ENCODE results near the gene BANP. TPM values are rescaled to one million over a fixed set of nuclear protein-coding genes. Genes with fewer than 3 reads are reported as not detected.

Gene BANP
- total RNA-seq, 1 donor from 2014 or later: 28.2 TPM

DNA sequence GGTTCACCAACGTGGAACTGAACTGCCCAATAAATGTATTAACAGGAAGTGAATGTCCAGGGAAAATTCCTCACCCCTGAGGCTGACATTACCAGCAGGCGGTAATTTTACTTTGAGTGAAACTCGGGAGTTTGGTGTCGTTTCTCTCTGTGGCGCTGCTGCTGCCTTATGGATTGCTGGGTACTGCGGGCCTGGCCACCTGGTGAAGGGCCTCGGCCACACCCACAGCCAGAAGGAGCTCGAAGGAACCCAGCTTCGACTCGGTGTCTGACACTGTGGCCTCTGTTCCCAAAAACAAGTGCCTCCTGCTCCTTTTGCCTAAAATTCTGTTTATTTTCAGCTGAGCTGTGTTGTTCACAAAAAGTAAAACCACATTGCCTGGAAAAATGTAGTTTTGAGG lies 115.0 kb downstream of the BANP start:
- Histone ChIP-seq H3K27ac (ENCODE audit: low read depth, low read length) (no peak overlapping the region), H3K4me1 (ENCODE audit: control insufficient read depth in 3 of 3, insufficient read depth in 3 of 3, low read length in 3 of 3) (peaks cover 14 to 17% (median 15%) of the 10 kb centered on the region in 3 donors), H3K27me3 (ENCODE audit: control insufficient read depth in 3 of 3, insufficient read depth in 3 of 3, low read length in 3 of 3) (no peaks in the 10 kb centered on the region), H3K9me3 (ENCODE audit: control insufficient read depth in 3 of 3, low read length in 3 of 3) (no peaks in the 10 kb centered on the region), H3K4me3 (ENCODE audit: low read length in 3 of 3) (no peak overlapping the region), H3K36me3 (ENCODE audit: control insufficient read depth in 3 of 3, insufficient read depth in 3 of 3, low read length in 3 of 3) (peaks cover 8 to 16% (median 12%) of the 10 kb centered on the region in 3 donors), H3K9ac (ENCODE audit: low read depth in 1 of 3, low read length in 3 of 3) (no peak overlapping the region)

DNA sequence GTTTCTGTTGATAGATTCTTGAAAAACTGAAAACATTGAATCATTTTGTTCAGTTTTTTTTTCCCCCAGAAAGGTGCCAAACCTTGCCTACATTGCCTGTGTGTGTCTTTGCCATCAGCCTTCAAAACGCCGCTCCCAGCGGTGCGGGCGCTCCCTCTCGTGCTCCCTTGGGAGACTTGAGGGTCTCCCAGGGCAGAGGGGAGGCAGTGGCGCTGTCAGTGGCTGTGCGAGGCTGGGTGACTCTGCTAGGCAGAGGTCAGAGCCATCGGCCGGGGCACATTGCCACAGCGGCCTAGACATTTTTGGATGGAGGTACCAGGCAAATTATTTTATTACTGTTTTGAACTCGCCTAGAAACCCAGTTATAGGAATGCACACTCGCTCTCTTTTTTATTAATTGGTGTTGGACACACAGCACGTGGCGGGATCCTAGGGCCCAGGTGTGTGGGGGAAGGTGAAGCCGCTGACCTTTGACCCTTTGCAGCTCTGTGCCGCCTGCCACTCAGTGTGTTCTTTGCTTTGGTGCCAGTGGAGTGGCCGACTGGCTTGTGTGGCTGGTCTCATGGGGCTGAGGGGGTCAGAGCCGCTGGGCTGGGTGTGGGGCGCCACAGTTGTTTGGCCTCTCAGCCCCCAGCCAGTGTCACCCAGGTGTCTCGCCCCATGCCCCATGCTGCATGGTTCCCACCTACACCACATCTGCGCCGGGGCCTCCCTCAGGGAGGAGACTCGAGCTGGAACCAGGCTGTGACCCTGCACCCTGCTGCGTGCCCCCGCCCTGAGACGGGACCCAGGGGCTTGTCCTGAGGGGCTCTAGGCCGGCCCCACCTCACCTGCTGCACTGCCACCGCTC lies 115.7 kb downstream of the BANP start:
- Histone ChIP-seq H3K27ac (ENCODE audit: low read depth, low read length) (no peak overlapping the region), H3K4me1 (ENCODE audit: control insufficient read depth in 3 of 3, insufficient read depth in 3 of 3, low read length in 3 of 3) (peaks cover 14 to 17% (median 14%) of the 10 kb centered on the region in 3 donors), H3K36me3 (ENCODE audit: control insufficient read depth in 3 of 3, insufficient read depth in 3 of 3, low read length in 3 of 3) (peaks cover 8 to 15% (median 12%) of the 10 kb centered on the region in 3 donors), H3K9me3 (ENCODE audit: control insufficient read depth in 3 of 3, low read length in 3 of 3) (no peaks in the 10 kb centered on the region), H3K27me3 (ENCODE audit: control insufficient read depth in 3 of 3, insufficient read depth in 3 of 3, low read length in 3 of 3) (no peaks in the 10 kb centered on the region), H3K4me3 (ENCODE audit: low read length in 3 of 3) (no peak overlapping the region), H3K9ac (ENCODE audit: low read depth in 1 of 3, low read length in 3 of 3) (no peak overlapping the region)

DNA sequence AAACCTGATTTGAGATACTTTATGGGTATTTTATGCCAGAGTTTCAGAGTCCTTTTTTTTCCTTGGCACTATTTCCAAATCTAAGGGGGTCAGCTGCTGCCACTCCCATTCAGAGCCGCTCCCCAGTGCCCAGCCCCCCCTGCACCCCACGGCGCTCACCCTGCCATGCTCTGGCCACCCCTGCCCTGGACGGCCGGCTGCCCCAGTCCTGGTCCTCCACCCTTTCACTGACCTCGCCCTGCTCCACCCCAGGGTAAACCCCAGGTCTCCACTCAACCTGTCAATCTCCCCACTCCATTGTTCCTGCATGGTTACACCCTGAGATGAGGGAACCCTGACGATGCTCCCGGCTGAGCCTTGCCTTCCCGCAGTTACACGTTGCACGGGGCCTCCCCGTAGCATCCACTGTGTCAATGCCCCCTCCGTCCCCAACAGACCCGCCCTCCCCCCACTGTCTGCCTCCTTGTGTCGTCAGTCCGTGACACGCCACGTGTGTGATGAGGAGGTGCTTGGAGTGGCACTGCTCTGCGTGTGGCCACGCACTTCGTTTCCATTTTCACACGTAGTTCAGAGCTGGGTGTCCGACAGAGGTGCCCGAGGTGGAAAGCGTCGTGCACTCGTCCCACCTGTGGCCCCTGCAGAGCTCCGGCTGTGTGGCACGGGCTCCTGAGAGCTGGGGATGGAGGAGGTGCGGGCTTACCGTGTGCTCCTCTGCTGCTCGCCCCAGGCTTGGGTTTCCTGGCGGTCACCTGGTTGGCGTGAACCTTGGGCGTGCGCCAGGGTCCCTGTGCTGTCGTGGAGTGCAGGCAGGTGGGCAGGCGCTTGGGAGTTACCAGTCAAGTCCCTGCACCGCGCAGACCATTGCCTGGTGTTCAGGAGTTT lies 116.5 kb downstream of the BANP start:
- Histone ChIP-seq H3K9me3 (ENCODE audit: control insufficient read depth in 3 of 3, low read length in 3 of 3) (no peaks in the 10 kb centered on the region), H3K27me3 (ENCODE audit: control insufficient read depth in 3 of 3, insufficient read depth in 3 of 3, low read length in 3 of 3) (no peaks in the 10 kb centered on the region), H3K27ac (ENCODE audit: low read depth, low read length) (no peak overlapping the region), H3K4me1 (ENCODE audit: control insufficient read depth in 3 of 3, insufficient read depth in 3 of 3, low read length in 3 of 3) (peaks cover 6 to 10% (median 9%) of the 10 kb centered on the region in 3 donors), H3K4me3 (ENCODE audit: low read length in 3 of 3) (no peak overlapping the region), H3K36me3 (ENCODE audit: control insufficient read depth in 3 of 3, insufficient read depth in 3 of 3, low read length in 3 of 3) (peaks cover 15 to 20% (median 15%) of the 10 kb centered on the region in 3 donors), H3K9ac (ENCODE audit: low read depth in 1 of 3, low read length in 3 of 3) (no peak overlapping the region)

DNA sequence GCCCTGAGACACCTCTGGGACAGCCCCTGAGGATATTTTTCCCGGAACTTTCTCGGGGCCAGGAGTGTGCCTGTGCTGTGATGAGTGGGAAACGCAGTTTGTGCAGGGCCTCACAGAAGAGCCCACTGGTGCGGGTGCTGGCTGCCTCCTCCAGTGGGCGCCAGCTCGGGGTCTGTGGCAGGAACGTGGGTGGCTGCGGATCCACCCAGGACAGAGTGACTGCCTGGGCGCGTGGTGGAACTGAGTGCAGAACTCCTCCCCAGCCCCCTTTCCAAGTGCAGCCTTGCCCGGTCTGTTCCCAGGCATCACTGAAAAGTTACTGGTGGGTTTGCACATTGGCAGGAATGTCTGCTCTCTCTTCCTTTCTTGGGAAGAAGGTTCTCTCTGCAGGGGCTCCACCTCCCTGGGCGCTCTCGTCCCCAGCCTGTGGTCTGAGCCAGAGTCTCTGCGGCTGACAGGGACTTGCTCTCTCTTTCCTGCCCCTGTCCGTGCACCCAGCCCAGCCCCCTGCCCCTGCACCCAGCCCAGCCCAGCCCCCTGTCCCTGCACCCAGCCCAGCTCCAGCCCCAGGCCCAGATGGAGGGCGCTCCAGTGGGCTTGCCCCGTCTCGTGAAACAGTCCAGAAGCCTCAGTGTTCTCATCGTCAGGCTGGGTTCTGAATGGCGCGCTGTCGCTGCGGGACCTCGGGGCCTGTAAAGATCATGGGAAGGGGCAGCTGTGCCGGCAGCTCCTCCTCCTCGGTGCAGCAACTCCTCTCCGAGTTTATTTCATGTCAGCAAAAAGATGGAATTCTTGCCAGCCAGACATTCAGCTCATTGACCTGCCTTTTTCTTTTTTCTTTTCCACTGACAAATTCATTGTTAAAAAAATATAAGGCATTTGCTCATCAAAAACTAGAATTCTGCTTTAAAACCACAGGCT lies 117.5 kb downstream of the BANP start:
- no peaks in the 10 kb centered on the region for H3K27me3 ChIP-seq (ENCODE audit: control insufficient read depth in 3 of 3, insufficient read depth in 3 of 3, low read length in 3 of 3)

DNA sequence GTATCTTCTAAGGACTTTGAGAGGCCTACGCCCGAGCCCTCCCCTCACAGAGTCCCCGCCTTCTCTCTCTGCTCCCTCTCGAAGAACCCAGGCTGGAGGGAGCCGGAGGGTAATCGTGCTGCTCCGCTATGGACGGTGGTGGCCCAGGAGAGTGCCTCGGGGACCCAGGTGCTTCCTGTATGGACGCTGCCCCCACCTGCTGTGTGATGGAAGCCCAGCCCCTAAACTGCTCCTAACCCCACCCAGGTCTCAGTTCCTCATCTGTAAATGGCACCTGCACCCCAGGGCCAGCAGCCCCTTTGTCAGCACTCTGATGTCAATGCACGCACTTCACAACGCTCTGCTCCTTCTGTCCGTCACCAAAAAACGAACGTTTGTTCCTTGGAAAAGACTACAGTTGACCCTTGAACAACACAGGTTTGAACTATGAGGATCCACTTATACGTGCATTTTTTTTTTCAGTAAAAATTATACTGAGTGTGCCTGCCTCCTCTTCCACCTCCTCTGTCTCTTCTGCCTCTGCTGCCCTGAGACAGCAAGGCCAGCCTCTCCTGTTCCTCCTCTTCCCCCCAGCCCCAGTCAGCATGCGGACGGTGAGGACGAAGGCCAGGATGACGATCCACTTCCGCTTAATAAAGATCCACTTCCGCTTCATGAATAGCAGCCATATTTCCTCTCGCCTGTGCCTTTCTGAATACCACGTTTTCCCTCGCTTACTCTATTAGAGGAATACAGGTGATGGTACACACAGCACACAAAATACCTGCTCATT lies 118.3 kb downstream of the BANP start:
- Histone ChIP-seq H3K27ac (ENCODE audit: low read depth, low read length) (no peak overlapping the region), H3K9me3 (ENCODE audit: control insufficient read depth in 3 of 3, low read length in 3 of 3) (no peaks in the 10 kb centered on the region), H3K4me3 (ENCODE audit: low read length in 3 of 3) (no peak overlapping the region), H3K4me1 (ENCODE audit: control insufficient read depth in 3 of 3, insufficient read depth in 3 of 3, low read length in 3 of 3) (no peaks in the 10 kb centered on the region), H3K27me3 (ENCODE audit: control insufficient read depth in 3 of 3, insufficient read depth in 3 of 3, low read length in 3 of 3) (no peaks in the 10 kb centered on the region), H3K9ac (ENCODE audit: low read depth in 1 of 3, low read length in 3 of 3) (no peak overlapping the region), H3K36me3 (ENCODE audit: control insufficient read depth in 3 of 3, insufficient read depth in 3 of 3, low read length in 3 of 3) (peaks cover 21 to 28% (median 22%) of the 10 kb centered on the region in 3 donors)

More for the DNA sequence above, 117.5 kb downstream of the BANP start:
- H3K9me3 ChIP-seq (ENCODE audit: control insufficient read depth in 3 of 3, low read length in 3 of 3): no peaks in the 10 kb centered on the region
- H3K4me1 ChIP-seq (ENCODE audit: control insufficient read depth in 3 of 3, insufficient read depth in 3 of 3, low read length in 3 of 3): no peaks in the 10 kb centered on the region
- peaks cover 16 to 26% (median 19%) of the 10 kb centered on the region in 3 donors for H3K36me3 ChIP-seq (ENCODE audit: control insufficient read depth in 3 of 3, insufficient read depth in 3 of 3, low read length in 3 of 3)
- no peak overlapping the region for H3K27ac ChIP-seq (ENCODE audit: low read depth, low read length)
- H3K4me3 ChIP-seq (ENCODE audit: low read length in 3 of 3): no peak overlapping the region
- no peak overlapping the region for H3K9ac ChIP-seq (ENCODE audit: low read depth in 1 of 3, low read length in 3 of 3)

DNA sequence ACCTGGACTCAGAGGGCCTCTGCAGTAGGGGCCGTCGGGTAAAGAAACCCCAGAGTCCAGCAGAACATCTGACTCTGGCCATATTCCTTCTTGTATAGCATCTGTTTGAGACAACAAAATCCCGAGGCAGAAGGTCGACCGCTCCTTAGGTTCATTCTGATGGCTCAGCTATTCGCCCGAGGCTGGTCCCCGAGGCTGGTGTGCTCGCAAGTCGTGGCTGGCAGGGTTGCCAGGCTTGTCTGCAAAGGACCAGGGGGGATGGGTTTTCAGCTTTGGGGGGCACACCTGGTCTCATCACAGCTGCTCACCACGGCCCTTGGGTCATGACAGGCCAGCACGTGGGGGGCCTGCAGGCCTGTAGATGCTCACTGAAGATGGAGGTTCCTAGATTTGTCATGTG lies 119.1 kb downstream of the BANP start:
- no peak overlapping the region for H3K27ac ChIP-seq (ENCODE audit: low read depth, low read length)
- H3K4me3 ChIP-seq (ENCODE audit: low read length in 3 of 3): no peak overlapping the region
- H3K36me3 ChIP-seq (ENCODE audit: control insufficient read depth in 3 of 3, insufficient read depth in 3 of 3, low read length in 3 of 3): peaks cover 21 to 28% (median 22%) of the 10 kb centered on the region in 3 donors
- no peaks in the 10 kb centered on the region for H3K9me3 ChIP-seq (ENCODE audit: control insufficient read depth in 3 of 3, low read length in 3 of 3)
- H3K27me3 ChIP-seq (ENCODE audit: control insufficient read depth in 3 of 3, insufficient read depth in 3 of 3, low read length in 3 of 3): no peaks in the 10 kb centered on the region
- H3K4me1 ChIP-seq (ENCODE audit: control insufficient read depth in 3 of 3, insufficient read depth in 3 of 3, low read length in 3 of 3): no peaks in the 10 kb centered on the region
- no peak overlapping the region for H3K9ac ChIP-seq (ENCODE audit: low read depth in 1 of 3, low read length in 3 of 3)

DNA sequence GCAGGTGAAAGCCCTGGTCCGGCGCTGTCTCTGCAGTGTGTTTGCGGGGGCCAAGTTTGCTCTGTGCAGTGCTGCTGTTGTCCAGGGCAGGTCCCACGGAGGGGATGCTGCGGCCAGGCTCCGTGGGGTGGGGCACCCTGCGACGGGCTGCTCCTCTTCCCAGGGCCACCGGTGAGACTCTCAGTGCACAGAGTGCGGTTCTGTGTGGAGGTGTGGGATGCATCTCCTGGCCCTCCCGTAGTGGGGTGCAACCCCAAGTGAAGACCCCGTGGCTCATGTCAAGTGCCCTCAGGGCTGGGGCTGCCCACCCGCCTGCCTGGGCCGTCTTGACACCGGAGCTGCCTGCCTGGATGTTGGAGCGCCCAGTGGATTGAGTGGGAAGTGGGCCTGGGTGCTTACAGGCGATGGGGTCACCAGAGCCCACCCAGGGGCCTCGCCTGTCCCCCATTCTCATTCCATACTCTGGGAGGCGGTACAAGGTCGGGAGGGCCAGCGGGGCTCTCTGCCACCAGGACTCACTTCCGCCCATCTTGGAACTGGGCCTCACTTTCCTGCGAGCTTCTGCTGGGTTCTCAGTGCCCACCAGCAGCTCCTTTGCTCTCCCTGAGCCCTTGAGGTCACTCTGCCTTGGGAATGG lies 119.9 kb downstream of the BANP start:
- no peak overlapping the region for H3K9ac ChIP-seq (ENCODE audit: low read depth in 1 of 3, low read length in 3 of 3)
- H3K9me3 ChIP-seq (ENCODE audit: control insufficient read depth in 3 of 3, low read length in 3 of 3): no peaks in the 10 kb centered on the region
- no peak overlapping the region for H3K4me3 ChIP-seq (ENCODE audit: low read length in 3 of 3)
- no peak overlapping the region for H3K27ac ChIP-seq (ENCODE audit: low read depth, low read length)
- no peaks in the 10 kb centered on the region for H3K27me3 ChIP-seq (ENCODE audit: control insufficient read depth in 3 of 3, insufficient read depth in 3 of 3, low read length in 3 of 3)
- H3K4me1 ChIP-seq (ENCODE audit: control insufficient read depth in 3 of 3, insufficient read depth in 3 of 3, low read length in 3 of 3): no peaks in the 10 kb centered on the region
- peaks cover 21 to 27% (median 22%) of the 10 kb centered on the region in 3 donors for H3K36me3 ChIP-seq (ENCODE audit: control insufficient read depth in 3 of 3, insufficient read depth in 3 of 3, low read length in 3 of 3)

DNA sequence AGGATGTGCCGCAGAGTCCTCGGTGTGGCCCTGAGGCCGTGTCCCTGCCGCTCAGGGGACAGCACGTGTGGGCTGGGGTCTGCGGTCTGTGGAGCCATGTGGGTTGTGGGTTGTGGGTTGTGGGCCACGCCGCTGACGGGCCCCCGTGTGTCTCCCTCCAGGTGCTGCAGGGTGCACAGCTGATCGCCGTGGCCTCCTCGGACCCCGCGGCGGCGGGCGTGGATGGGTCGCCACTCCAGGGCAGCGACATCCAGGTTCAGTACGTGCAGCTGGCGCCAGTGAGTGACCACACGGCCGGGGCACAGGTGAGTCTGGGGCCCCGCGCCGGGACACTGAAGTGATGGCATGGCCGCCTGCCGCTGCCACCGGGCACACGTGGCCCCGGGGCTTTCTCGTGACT lies 120.7 kb downstream of the BANP start:
- H3K36me3 ChIP-seq (ENCODE audit: control insufficient read depth in 3 of 3, insufficient read depth in 3 of 3, low read length in 3 of 3): peaks cover 21 to 26% (median 22%) of the 10 kb centered on the region in 3 donors
- no peaks in the 10 kb centered on the region for H3K27me3 ChIP-seq (ENCODE audit: control insufficient read depth in 3 of 3, insufficient read depth in 3 of 3, low read length in 3 of 3)
- no peaks in the 10 kb centered on the region for H3K9me3 ChIP-seq (ENCODE audit: control insufficient read depth in 3 of 3, low read length in 3 of 3)
- no peak overlapping the region for H3K27ac ChIP-seq (ENCODE audit: low read depth, low read length)
- H3K4me3 ChIP-seq (ENCODE audit: low read length in 3 of 3): no peak overlapping the region
- no peak overlapping the region for H3K9ac ChIP-seq (ENCODE audit: low read depth in 1 of 3, low read length in 3 of 3)
- H3K4me1 ChIP-seq (ENCODE audit: control insufficient read depth in 3 of 3, insufficient read depth in 3 of 3, low read length in 3 of 3): no peaks in the 10 kb centered on the region
